ENCODE measurements around the gene NBEA.
"Not testable (repeated sequence)": the region's sequence is repeated elsewhere in the genome, so short reads cannot be mapped to it uniquely, and the experiment has no call there.

Gene NBEA

GRCh38 chr13:34941835-34942731 lies at the start of gene NBEA:
NBEA (plus strand) TSS chr13:34942270; CDS start chr13:34942821, 551 bp downstream.
- DNase-seq (ENCODE audit: low read depth): peak; percentile 36

DNA sequence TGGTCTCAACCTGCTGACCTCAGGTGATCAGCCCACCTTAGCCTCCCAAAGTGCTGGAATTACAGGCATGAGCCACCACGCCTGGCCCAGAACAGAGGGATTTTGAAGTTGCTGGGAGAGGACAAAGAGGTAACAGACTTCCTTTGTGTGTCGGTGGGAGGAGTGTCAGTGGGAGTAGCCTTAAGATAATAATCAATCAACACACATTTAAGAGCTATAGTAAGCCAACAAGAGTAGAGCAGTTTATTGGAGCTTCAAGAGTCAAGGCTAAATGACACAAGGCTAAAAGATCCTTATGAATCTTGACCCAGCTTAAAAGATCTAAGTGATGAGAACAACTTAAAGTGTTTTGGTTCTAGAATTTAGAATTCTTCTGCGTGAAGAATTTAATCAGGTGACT lies 47.3 kb upstream of the NBEA start:
- DNase-seq (ENCODE audit: low read depth): no peak

GRCh38 chr13:34897220-34897619 lies 44.9 kb upstream of the NBEA start:
- no peak for DNase-seq (ENCODE audit: low read depth)

DNA sequence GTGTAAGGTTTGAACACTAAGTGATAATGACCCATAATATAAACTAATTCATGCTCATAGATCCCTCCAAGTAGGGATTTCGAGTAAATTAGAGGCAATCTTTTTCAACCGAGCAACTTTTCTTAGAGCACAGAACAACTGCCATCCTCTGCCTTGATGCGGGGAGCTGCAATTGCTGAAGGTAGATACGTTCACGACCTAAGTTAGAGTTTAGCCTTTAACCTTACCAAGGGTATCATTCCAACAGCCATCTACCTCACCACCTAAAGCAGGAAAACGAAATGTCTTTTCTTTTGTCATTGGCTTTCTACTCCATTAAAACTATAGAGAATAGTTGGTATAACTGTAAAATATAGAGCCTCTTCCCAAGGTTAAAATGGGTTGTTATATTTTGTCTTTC lies 42.2 kb upstream of the NBEA start:
- no peak for DNase-seq (ENCODE audit: low read depth)

DNA sequence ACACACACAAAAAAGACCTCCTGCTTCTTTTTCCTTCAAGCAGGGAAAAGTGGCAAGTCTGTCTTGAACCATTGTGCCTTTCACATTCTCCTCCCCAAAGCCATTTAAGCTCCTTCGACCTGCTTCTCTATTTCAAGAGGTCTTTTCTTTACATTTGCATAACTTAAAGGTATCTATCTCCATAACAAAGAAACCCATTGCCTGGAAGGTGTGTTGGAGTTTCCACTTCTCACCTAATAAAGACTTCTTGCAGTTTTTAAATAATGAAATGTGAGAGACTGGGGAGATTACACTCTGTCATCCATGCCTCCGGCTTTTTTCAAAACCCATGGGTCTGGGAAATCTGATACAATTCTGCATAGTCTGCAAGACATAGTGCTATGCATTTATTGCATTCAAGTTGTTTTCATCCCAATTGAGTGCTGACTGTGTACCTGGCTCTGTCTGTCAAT lies 41.8 kb upstream of the NBEA start:
- DNase-seq (ENCODE audit: low read depth): no peak

- DNase-seq (ENCODE audit: low read depth): no peak
Observed at GRCh38 chr13:34901572-34901971, 40.5 kb upstream of the NBEA start.

GRCh38 chr13:34911159-34911558 lies 30.9 kb upstream of the NBEA start:
- no peak for DNase-seq (ENCODE audit: low read depth)

- no peak for DNase-seq (ENCODE audit: low read depth)
Observed at GRCh38 chr13:34913040-34913439, 29.0 kb upstream of the NBEA start.

DNA sequence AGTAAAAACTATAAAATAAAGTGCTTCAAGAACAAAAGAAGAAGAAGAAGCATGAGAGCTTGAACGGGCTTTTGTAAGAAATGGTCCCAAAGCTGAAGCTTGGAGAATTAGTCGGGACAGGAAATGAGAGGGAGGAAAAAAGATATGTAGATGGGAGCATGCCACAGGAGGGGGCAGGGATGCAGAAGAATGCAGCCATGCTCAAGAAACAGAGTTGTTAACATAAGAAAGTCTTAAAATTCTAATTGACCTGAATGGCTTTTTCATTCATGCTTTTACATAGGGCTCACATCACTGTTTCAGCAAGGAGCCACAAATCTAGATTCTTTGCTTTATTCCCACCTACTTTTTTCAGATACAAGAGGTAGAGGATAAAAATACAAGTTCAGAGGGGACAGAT lies 27.7 kb upstream of the NBEA start:
- no peak for DNase-seq (ENCODE audit: low read depth)

GRCh38 chr13:34926508-34926907 lies 15.6 kb upstream of the NBEA start:
- peak; percentile 23 for DNase-seq (ENCODE audit: low read depth)

- not testable (repeated sequence) for DNase-seq (ENCODE audit: low read depth)
Observed at GRCh38 chr13:34928676-34929075, 13.4 kb upstream of the NBEA start.

- DNase-seq (ENCODE audit: low read depth): no peak
Observed at GRCh38 chr13:34931572-34931971, 10.5 kb upstream of the NBEA start.

GRCh38 chr13:34933349-34933748 lies 8.7 kb upstream of the NBEA start:
- DNase-seq (ENCODE audit: low read depth): no peak

GRCh38 chr13:34933786-34934185 lies 8.3 kb upstream of the NBEA start:
- no peak for DNase-seq (ENCODE audit: low read depth)

- no peak for DNase-seq (ENCODE audit: low read depth)
Observed at GRCh38 chr13:34935841-34936240, 6.2 kb upstream of the NBEA start.

GRCh38 chr13:34939771-34940170 lies 2.3 kb upstream of the NBEA start:
- no peak for DNase-seq (ENCODE audit: low read depth)

DNA sequence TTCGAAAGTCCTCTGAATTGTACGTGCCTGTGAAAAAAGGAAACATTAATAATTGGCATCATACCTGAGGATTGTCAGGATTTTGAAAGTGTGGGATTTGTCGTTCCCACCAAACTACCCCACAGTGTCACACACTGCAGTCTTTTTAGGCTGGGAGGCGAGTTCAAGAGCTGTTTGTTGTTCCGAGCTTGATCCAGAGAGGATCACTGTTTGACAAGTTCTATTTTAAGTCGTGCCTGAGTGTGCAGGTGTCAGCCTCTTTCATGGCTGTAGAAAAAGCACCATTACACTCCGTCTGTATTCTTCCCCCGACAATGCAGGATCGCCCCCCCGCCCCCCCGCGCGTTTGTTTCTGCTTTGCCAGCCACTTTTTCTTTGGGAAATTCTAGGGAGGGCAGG lies 635 bp upstream of the NBEA start:
- no peak for DNase-seq (ENCODE audit: low read depth)

- DNase-seq (ENCODE audit: low read depth): no peak
Observed at GRCh38 chr13:34942732-34943435, 814 bp downstream of the NBEA start.

DNA sequence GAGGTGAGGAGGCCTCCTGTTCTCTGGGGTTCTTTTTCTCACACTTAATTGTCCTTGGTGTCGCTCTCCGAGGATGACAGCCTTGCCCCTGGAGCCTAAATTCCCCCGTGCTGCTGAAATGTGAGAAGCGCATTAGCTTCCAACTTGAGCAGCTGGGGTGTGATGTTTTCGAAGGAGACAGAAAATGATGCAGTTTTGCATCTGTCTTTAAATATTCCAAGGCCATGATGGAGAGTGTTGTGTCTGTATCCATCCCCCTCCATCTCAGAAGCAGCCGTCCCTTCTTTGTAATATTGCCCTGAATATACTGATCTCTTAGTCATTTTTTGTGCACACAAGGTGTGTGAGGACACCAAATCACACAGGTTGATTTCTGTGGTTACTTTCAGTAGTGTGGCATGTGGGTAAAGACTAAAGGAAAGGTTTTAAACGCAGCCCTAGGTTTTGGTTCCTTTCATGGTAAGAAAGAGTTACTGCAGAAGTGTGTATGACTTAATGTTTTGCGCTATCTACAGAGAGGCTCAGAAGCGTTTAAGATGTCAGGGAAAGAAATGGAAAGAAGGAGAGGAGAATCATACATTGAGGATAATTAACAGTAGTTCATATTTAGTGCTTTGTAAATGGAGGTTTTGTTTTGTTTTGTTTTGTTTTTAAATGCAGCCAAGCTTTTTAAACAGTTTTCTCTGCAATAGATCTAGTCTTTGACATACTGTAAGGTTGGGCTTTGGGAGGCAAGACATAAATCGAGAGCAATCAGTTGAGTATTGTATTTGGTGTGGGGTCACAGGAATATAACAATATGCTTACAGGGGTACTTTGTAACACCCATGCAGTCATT lies 1.6 kb downstream of the NBEA start:
- DNase-seq (ENCODE audit: low read depth): no peak

- no peak for DNase-seq (ENCODE audit: low read depth)
Observed at GRCh38 chr13:34944274-34944634, 2.2 kb downstream of the NBEA start.

- DNase-seq (ENCODE audit: low read depth): no peak
Observed at GRCh38 chr13:34944751-34945150, 2.7 kb downstream of the NBEA start.

DNA sequence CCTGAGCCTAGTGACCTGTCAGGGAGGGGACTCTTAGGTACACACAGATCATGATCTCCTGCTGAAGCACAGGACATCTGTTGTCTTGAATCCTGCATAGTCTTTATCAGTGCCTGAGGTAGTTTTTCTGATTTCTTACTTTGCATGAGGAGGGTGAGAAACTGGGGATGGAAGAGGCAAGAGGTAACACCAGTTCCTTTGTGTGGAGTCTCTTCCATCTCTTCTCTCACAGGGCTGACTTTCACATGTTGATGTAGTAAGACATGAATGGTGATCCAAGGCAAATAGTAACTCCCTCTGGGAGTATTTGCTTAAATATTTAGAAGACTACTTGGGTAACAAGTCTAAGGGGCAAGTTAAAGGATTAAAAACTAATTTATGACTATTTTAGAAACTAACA lies 9.5 kb downstream of the NBEA start:
- no peak for DNase-seq (ENCODE audit: low read depth)

DNA sequence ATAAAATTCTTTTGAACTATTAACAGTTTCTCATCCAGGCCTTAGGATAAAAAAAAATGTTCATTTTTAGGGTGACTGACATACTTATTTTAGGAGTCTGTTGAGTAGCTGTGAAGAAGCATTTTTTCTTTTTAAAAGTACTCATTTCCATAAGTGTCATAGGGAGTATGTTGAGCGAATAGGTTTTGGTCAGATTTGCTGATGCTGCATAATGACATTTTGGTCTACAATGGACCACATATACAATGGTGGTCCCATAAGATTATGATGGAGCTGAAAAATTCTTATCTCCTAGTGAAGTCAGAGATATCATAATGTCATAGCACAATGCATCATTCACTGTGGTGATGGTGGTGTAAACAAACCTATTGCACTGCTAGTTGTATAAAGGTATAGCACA lies 17.4 kb downstream of the NBEA start:
- no peak for DNase-seq (ENCODE audit: low read depth)
